HEK293 (cell line): Measurements from ENCODE around the gene LYST.

Source experiments
- CTCF ChIA-PET: fragments of 350-600 bp; formaldehyde crosslinking; extraction: SDS; loops from one replicate; lab custom pipeline; 2021; ENCODE audit warnings: antibody characterized with exemption; lab: Yijun Ruan, JAX
- POLR2A ChIA-PET: fragments of 300-600 bp; formaldehyde crosslinking; extraction: SDS; loops from one replicate; lab custom pipeline; 2020; ENCODE audit warnings: antibody characterized with exemption, inconsistent platforms; lab: Yijun Ruan, JAX
- H3K27ac ChIP-seq: fragments of 200-500 bp; sonication (Bioruptor generic); 2 replicates; pipeline ENCODE4 v1.5.1; 2014; ENCODE audit warnings: low read depth, low read length, control low read depth, inconsistent platforms; ENCODE audit errors: extremely low read depth
- H3K36me3 ChIP-seq, 2 experiments: fragments of 200-500 bp in 1 of 2; sonication (Bioruptor generic) in 1 of 2; 1 replicate in 1 of 2; 2 replicates in 1 of 2; pipeline ENCODE4 v1.5.1; 2014 to 2017; ENCODE audit warnings: inconsistent platforms in 2 of 2, low read length in 2 of 2; ENCODE audit not compliant: control insufficient read depth in 2 of 2, insufficient read depth in 1 of 2
- H3K4me1 ChIP-seq: fragments of 200-500 bp; sonication (Bioruptor generic); 2 replicates; pipeline ENCODE4 v1.5.1; 2014; ENCODE audit warnings: mild to moderate bottlenecking, low read length, inconsistent platforms; ENCODE audit not compliant: control insufficient read depth, insufficient read depth
- H3K4me3 ChIP-seq: 2 replicates; pipeline ENCODE4 v1.5.1; 2011; ENCODE audit warnings: low read depth, mild to moderate bottlenecking, control low read depth, low read length, moderate library complexity
- H3K9me3 ChIP-seq: fragments of 200-500 bp; sonication (Bioruptor generic); 2 replicates; pipeline ENCODE4 v1.5.1; 2014; ENCODE audit warnings: low read depth, low read length, inconsistent platforms; ENCODE audit not compliant: control insufficient read depth, insufficient read depth
- EGR2 ChIP-seq: fragments of 450-650 bp; formaldehyde crosslinking; IDR thresholded peaks from 2 replicates; pipeline ENCODE4 v1.5.1; 2016; ENCODE audit warnings: low read depth, missing biosample characterization, missing genetic modification characterization
- HOXD13 ChIP-seq: sonication (generic); formaldehyde crosslinking; IDR thresholded peaks from 2 replicates; pipeline ENCODE4 v1.8.0; 2022; ENCODE audit warnings: missing genetic modification reagents, borderline replicate concordance
- SP3 ChIP-seq: fragments of 450-650 bp; formaldehyde crosslinking; IDR thresholded peaks from 2 replicates; pipeline ENCODE4 v1.5.1; 2016; ENCODE audit warnings: missing biosample characterization, missing genetic modification characterization
- YY2 ChIP-seq: fragments of 450-650 bp; formaldehyde crosslinking; IDR thresholded peaks from 2 replicates; pipeline ENCODE4 v1.5.1; 2016; ENCODE audit warnings: missing biosample characterization, missing genetic modification characterization
- ZFP3 ChIP-seq: fragments of 450-650 bp; formaldehyde crosslinking; IDR thresholded peaks from 2 replicates; pipeline ENCODE4 v1.5.1; 2016; ENCODE audit warnings: low read depth, missing biosample characterization, missing genetic modification characterization
- ZNF184 ChIP-seq: fragments of 450-650 bp; IDR thresholded peaks from 2 replicates; pipeline ENCODE4 v1.5.1; 2018; ENCODE audit warnings: missing biosample characterization, mild to moderate bottlenecking, missing genetic modification characterization
- ZNF202 ChIP-seq: fragments of 450-650 bp; formaldehyde crosslinking; IDR thresholded peaks from 2 replicates; pipeline ENCODE4 v1.5.1; 2016; ENCODE audit warnings: missing biosample characterization, missing genetic modification characterization, borderline replicate concordance
- ZNF214 ChIP-seq: fragments of 450-650 bp; formaldehyde crosslinking; IDR thresholded peaks from 2 replicates; pipeline ENCODE4 v1.5.1; 2017; ENCODE audit warnings: missing biosample characterization, mild to moderate bottlenecking, missing genetic modification characterization, borderline replicate concordance
- ZNF221 ChIP-seq: fragments of 450-650 bp; formaldehyde crosslinking; IDR thresholded peaks from 2 replicates; pipeline ENCODE4 v1.5.1; 2017; ENCODE audit warnings: missing biosample characterization, missing genetic modification characterization, borderline replicate concordance
- ZNF248 ChIP-seq: fragments of 450-650 bp; formaldehyde crosslinking; IDR thresholded peaks from 2 replicates; pipeline ENCODE4 v1.5.1; 2017; ENCODE audit warnings: missing biosample characterization, missing genetic modification characterization
- ZNF274 ChIP-seq, 2 experiments: fragments of 200-500 bp in 1 of 2; fragments of 450-650 bp in 1 of 2; sonication (Bioruptor generic) in 1 of 2; formaldehyde crosslinking in 1 of 2; IDR thresholded peaks; 2 replicates each; pipeline versions ENCODE4 v1.5.1 to v1.6.1; 2014 to 2016; ENCODE audit warnings: borderline replicate concordance in 1 of 2, inconsistent platforms in 1 of 2, low read length in 1 of 2, missing biosample characterization in 1 of 2, missing genetic modification characterization in 1 of 2
- ZNF311 ChIP-seq: fragments of 450-650 bp; formaldehyde crosslinking; IDR thresholded peaks from 2 replicates; pipeline ENCODE4 v1.5.1; 2017; ENCODE audit warnings: missing biosample characterization, missing genetic modification characterization, borderline replicate concordance
- ZNF37A ChIP-seq: fragments of 450-650 bp; IDR thresholded peaks from 2 replicates; pipeline ENCODE4 v1.5.1; 2018; ENCODE audit warnings: missing biosample characterization, missing genetic modification characterization
- ZNF48 ChIP-seq: fragments of 450-650 bp; formaldehyde crosslinking; IDR thresholded peaks from 2 replicates; pipeline ENCODE4 v1.5.1; 2016; ENCODE audit warnings: missing biosample characterization, missing genetic modification characterization
- ZNF544 ChIP-seq: fragments of 450-650 bp; formaldehyde crosslinking; IDR thresholded peaks from 2 replicates; pipeline ENCODE4 v1.5.0; 2017; ENCODE audit warnings: missing biosample characterization, missing genetic modification characterization
- ZNF624 ChIP-seq: fragments of 450-650 bp; formaldehyde crosslinking; IDR thresholded peaks from 2 replicates; pipeline ENCODE4 v1.5.1; 2017; ENCODE audit warnings: missing biosample characterization, missing genetic modification characterization
- ZNF629 ChIP-seq: fragments of 450-650 bp; formaldehyde crosslinking; IDR thresholded peaks from 2 replicates; pipeline ENCODE4 v1.5.1; 2017; ENCODE audit warnings: missing biosample characterization, missing genetic modification characterization
- ZNF664 ChIP-seq: fragments of 450-650 bp; formaldehyde crosslinking; IDR thresholded peaks from 2 replicates; pipeline ENCODE4 v1.5.1; 2016; ENCODE audit warnings: missing biosample characterization, missing genetic modification characterization
- ZNF707 ChIP-seq: fragments of 450-650 bp; formaldehyde crosslinking; IDR thresholded peaks from 2 replicates; pipeline ENCODE4 v1.5.1; 2016; ENCODE audit warnings: missing biosample characterization, missing genetic modification characterization
- ZSCAN30 ChIP-seq: fragments of 450-650 bp; IDR thresholded peaks from 2 replicates; pipeline ENCODE4 v1.5.1; 2018; ENCODE audit warnings: missing biosample characterization, mild to moderate bottlenecking, missing genetic modification characterization, moderate library complexity
- TF ChIP-seq, protein P1 (sequence below): fragments of 450-650 bp; formaldehyde crosslinking; IDR thresholded peaks from 2 replicates; pipeline ENCODE4 v1.5.1; 2017; ENCODE audit warnings: missing biosample characterization, missing genetic modification characterization
- TF ChIP-seq, protein P2 (sequence below): fragments of 450-650 bp; formaldehyde crosslinking; IDR thresholded peaks from 2 replicates; pipeline ENCODE4 v1.5.1; 2017; ENCODE audit warnings: missing biosample characterization, missing genetic modification characterization
- TF ChIP-seq, protein P3 (sequence below): fragments of 450-650 bp; formaldehyde crosslinking; IDR thresholded peaks from 2 replicates; pipeline ENCODE4 v1.5.1; 2016; ENCODE audit warnings: missing biosample characterization, missing genetic modification characterization, low read depth
- TF ChIP-seq, protein P4 (sequence below): fragments of 450-650 bp; formaldehyde crosslinking; IDR thresholded peaks from 2 replicates; pipeline ENCODE4 v1.5.1; 2016; ENCODE audit warnings: missing biosample characterization, missing genetic modification characterization
- TF ChIP-seq, protein P5 (sequence below): fragments of 450-650 bp; formaldehyde crosslinking; IDR thresholded peaks from 2 replicates; pipeline ENCODE4 v1.5.1; 2016; ENCODE audit warnings: missing biosample characterization, missing genetic modification characterization, low read depth

LYST gene

DNA sequence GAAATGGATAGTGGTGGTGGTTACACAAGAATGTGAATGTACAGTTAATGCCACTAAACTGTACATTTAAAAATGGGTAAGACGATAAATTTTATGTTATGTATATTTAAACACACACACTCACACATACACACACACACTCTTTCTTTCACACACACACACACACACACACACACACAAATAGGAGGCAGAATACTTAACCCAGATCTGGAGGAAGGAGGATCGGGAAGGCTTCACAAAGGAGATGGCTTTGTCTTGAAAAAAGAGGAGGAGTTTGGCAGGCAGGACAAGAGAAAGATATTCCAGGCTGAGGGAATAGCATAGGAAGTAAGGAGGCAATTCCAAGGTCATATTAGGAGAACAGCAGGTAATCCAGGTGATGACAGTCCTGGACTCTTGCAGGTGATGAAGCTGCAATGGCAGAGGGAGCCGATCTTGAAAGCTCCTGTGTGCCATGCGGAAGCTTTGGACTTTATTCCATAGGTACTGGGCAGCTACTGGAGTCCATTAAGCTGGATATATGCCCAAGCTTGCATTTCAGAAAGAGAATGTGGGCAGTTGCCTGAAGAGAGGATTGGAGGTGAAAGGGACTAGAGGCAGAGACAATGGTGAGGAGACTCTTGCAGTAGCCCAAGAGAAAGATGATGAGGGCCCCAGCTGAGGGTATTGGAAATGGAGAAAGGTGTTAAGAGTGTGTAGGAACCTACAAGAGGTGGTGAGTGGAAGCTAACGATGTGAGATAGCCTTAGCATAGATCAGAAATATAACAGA, 15.4 kb upstream of the LYST start:
- Histone ChIP-seq H3K27ac (no peak overlapping the region), H3K36me3 (no peaks in the 10 kb centered on the region), H3K4me3 (no peak overlapping the region), H3K4me1 (no peaks in the 10 kb centered on the region), H3K9me3 (no peaks in the 10 kb centered on the region)
- ChIA-PET POLR2A (no interaction called here), CTCF (interaction anchor here (0.7 to 0.8 kb wide), 2 partner anchors 15 to 89 kb away, joined by 3 read pairs; no protein-coding TSS in a partner anchor)
- TF ChIP-seq, protein P1, sequence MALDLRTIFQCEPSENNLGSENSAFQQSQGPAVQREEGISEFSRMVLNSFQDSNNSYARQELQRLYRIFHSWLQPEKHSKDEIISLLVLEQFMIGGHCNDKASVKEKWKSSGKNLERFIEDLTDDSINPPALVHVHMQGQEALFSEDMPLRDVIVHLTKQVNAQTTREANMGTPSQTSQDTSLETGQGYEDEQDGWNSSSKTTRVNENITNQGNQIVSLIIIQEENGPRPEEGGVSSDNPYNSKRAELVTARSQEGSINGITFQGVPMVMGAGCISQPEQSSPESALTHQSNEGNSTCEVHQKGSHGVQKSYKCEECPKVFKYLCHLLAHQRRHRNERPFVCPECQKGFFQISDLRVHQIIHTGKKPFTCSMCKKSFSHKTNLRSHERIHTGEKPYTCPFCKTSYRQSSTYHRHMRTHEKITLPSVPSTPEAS (tag by site-specific recombination) = peak; percentile 65; the same call in 1 of the 2 replicates
- TF ChIP-seq ZNF37A (tag by site-specific recombination) = no peak

DNA sequence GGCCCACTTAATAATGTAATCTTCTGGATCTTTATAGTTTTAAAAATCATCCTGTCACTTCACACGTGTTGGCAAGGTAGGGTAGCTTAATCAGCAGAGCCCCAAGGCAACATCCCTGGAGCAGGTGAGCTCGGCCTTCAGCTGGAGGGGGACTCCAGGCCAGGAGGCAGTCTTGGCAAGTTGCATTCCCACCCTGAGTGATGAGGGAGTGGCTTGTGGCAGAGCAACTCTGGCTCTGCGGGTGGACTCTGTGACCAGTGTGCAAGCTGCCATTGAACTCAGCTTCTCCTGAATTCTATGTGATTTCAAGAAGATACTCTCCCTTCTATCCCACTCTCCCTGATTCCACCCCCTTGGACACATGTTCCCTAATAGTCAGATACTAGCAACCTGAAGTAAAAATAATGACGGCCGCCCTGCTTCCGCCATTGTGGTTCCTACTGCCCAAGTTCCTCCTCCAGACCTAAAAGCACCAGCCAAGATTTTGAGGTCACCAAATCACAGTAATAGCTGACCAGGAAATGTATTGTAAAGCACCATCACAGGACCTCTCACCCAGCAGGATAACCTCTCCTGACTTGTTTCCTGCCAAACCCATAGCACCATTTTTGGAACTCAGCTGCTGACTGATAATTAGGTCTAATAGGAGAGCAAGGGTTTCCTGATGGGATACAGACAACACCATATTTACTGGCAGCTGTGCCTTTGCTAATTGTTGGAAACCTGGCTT, 11.5 kb upstream of the LYST start:
- no peak overlapping the region for H3K4me3 ChIP-seq
- POLR2A ChIA-PET = no interaction called here

DNA sequence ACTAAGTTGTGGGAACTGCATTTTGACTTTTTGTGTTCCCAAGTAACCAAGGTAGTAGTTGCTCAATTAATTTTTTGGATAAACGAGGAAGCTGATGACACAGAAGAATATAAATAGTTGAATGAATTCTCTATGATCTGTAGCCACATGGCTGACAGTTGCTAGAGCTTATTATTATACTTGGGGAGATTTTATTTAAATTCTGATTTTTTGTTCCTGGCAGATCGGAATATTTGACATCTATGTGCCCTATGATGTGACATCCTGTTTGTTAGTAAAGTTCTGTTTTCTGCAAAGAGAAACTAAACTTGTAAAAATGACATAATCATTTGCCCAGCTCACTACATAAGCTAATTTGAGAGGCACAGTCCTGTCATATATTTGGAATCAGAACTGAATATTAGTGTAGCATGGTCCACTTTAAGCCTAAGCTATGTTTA, 9.7 kb upstream of the LYST start:
- TF ChIP-seq ZNF664 (tag by site-specific recombination) (peak; percentile 95), ZNF48 (tag by site-specific recombination) (no peak), ZSCAN30 (tag by site-specific recombination) (no peak), HOXD13 (CRISPR knock-in tag) (no peak), ZNF248 (tag by site-specific recombination) (no peak), EGR2 (tag by site-specific recombination) (no peak), ZNF707 (no peak), ZNF202 (tag by site-specific recombination) (no peak), ZNF274 (IDR thresholded peaks at IDR 0.05; ENCODE audit: low read length) (no peak), ZNF274 (tag by site-specific recombination; IDR thresholded peaks at IDR 0.05; ENCODE audit: borderline replicate concordance) (no peak), SP3 (tag by site-specific recombination) (no peak)
- TF ChIP-seq, protein P2, sequence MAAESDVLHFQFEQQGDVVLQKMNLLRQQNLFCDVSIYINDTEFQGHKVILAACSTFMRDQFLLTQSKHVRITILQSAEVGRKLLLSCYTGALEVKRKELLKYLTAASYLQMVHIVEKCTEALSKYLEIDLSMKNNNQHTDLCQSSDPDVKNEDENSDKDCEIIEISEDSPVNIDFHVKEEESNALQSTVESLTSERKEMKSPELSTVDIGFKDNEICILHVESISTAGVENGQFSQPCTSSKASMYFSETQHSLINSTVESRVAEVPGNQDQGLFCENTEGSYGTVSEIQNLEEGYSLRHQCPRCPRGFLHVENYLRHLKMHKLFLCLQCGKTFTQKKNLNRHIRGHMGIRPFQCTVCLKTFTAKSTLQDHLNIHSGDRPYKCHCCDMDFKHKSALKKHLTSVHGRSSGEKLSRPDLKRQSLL (tag by site-specific recombination) = no peak
- TF ChIP-seq, protein P3, sequence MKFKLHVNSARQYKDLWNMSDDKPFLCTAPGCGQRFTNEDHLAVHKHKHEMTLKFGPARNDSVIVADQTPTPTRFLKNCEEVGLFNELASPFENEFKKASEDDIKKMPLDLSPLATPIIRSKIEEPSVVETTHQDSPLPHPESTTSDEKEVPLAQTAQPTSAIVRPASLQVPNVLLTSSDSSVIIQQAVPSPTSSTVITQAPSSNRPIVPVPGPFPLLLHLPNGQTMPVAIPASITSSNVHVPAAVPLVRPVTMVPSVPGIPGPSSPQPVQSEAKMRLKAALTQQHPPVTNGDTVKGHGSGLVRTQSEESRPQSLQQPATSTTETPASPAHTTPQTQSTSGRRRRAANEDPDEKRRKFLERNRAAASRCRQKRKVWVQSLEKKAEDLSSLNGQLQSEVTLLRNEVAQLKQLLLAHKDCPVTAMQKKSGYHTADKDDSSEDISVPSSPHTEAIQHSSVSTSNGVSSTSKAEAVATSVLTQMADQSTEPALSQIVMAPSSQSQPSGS (tag by site-specific recombination) = peak; percentile 65
- TF ChIP-seq, protein P4, sequence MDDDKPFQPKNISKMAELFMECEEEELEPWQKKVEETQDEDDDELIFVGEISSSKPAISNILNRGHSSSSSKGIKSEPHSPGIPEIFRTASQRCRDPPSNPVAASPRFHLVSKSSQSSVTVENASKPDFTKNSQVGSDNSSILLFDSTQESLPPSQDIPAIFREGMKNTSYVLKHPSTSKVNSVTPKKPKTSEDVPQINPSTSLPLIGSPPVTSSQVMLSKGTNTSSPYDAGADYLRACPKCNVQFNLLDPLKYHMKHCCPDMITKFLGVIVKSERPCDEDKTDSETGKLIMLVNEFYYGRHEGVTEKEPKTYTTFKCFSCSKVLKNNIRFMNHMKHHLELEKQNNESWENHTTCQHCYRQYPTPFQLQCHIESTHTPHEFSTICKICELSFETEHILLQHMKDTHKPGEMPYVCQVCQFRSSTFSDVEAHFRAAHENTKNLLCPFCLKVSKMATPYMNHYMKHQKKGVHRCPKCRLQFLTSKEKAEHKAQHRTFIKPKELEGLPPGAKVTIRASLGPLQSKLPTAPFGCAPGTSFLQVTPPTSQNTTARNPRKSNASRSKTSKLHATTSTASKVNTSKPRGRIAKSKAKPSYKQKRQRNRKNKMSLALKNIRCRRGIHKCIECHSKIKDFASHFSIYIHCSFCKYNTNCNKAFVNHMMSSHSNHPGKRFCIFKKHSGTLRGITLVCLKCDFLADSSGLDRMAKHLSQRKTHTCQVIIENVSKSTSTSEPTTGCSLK (tag by site-specific recombination) = no peak
- Histone ChIP-seq H3K4me3 (no peak overlapping the region), H3K36me3 (no peaks in the 10 kb centered on the region), H3K27ac (no peak overlapping the region), H3K9me3 (no peaks in the 10 kb centered on the region), H3K4me1 (no peaks in the 10 kb centered on the region)
- CTCF ChIA-PET = interaction anchor here (1.1 to 1.6 kb wide), 2 partner anchors 11 to 96 kb away, joined by 3 to 7 read pairs; no protein-coding TSS in a partner anchor
- POLR2A ChIA-PET = no interaction called here

More for the DNA sequence above, 11.5 kb upstream of the LYST start:
- CTCF ChIA-PET = interaction anchor here (0.6 to 1.0 kb wide), 2 partner anchors 75 to 93 kb away, joined by 3 read pairs; no protein-coding TSS in a partner anchor
- Histone ChIP-seq H3K9me3 (no peaks in the 10 kb centered on the region), H3K27ac (no peak overlapping the region), H3K36me3 (no peaks in the 10 kb centered on the region), H3K4me1 (no peaks in the 10 kb centered on the region)
- TF ChIP-seq ZNF544 (tag by site-specific recombination) = no peak
- no peak for TF ChIP-seq ZNF214
- no peak for TF ChIP-seq ZNF624
- TF ChIP-seq ZNF629 (tag by site-specific recombination) = no peak
- TF ChIP-seq, protein P5, sequence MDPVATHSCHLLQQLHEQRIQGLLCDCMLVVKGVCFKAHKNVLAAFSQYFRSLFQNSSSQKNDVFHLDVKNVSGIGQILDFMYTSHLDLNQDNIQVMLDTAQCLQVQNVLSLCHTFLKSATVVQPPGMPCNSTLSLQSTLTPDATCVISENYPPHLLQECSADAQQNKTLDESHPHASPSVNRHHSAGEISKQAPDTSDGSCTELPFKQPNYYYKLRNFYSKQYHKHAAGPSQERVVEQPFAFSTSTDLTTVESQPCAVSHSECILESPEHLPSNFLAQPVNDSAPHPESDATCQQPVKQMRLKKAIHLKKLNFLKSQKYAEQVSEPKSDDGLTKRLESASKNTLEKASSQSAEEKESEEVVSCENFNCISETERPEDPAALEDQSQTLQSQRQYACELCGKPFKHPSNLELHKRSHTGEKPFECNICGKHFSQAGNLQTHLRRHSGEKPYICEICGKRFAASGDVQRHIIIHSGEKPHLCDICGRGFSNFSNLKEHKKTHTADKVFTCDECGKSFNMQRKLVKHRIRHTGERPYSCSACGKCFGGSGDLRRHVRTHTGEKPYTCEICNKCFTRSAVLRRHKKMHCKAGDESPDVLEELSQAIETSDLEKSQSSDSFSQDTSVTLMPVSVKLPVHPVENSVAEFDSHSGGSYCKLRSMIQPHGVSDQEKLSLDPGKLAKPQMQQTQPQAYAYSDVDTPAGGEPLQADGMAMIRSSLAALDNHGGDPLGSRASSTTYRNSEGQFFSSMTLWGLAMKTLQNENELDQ (tag by site-specific recombination) = no peak
- TF ChIP-seq ZNF221 (tag by site-specific recombination) = no peak
- TF ChIP-seq ZNF311 (tag by site-specific recombination) = no peak
- TF ChIP-seq YY2 (tag by site-specific recombination) = no peak
- no peak for TF ChIP-seq ZFP3 (tag by site-specific recombination)
- no peak for TF ChIP-seq ZNF184 (tag by site-specific recombination)
- TF ChIP-seq, all 188 proteins: peak for 0
